GM12878 (cell line): ENCODE data around the gene CUL5. TPM values are rescaled to one million over a fixed set of nuclear protein-coding genes. Genes with fewer than 3 reads are reported as not detected.
"Not testable (repeated sequence)": the region's sequence is repeated elsewhere in the genome, so short reads cannot be mapped to it uniquely, and the experiment has no call there.

Experiments
- ATAC-seq: fragments of 200-7000 bp; cut with Tn5 transposase; 3 replicates; pipeline ENCODE4 v1.9.1; 2020; ENCODE audit warnings: mild to moderate bottlenecking, moderate library complexity
- BruUV-seq: library from RNA; stranded (reverse); fragments of 400-500 nt; replicated peaks from 2 replicates; lab custom pipeline; 2021; lab: Mats Ljungman, UMichigan
- CTCF ChIA-PET: fragments of 300-600 bp; sonication (Branson Sonifier 250); formaldehyde crosslinking; extraction: SDS; loops from one replicate; lab custom pipeline; 2021; ENCODE audit warnings: inconsistent platforms; lab: Yijun Ruan, JAX
- POLR2A ChIA-PET: fragments of 350-600 bp; formaldehyde crosslinking; extraction: SDS; loops from one replicate; lab custom pipeline; 2021; ENCODE audit warnings: inconsistent platforms; lab: Charles Lee
- RAD21 ChIA-PET: fragments of 300-600 bp; sonication (Branson Sonifier 250); formaldehyde crosslinking; loops from one replicate; lab custom pipeline; 2023; ENCODE audit warnings: antibody characterized with exemption; ENCODE audit not compliant: unreplicated experiment; lab: Charles Lee
- SMC1A ChIA-PET: fragments of 300-600 bp; sonication (Branson Sonifier 250); formaldehyde crosslinking; loops from one replicate; lab custom pipeline; 2023; ENCODE audit not compliant: unreplicated experiment, uncharacterized antibody; lab: Charles Lee
- DNase-seq: peaks from one replicate; pipeline ENCODE4 v3.0.0-alpha.2; 2011; ENCODE audit warnings: low read depth, low spot score
- FAIRE-seq: peaks from 3 replicates; lab custom pipeline; 2011; peaks lifted over from hg19 to GRCh38; lab: Jason Lieb, UNC
- H2AFZ ChIP-seq: 2 replicates; pipeline ENCODE4 v1.6.0; 2011; ENCODE audit warnings: low read depth, low read length, control low read depth; ENCODE audit not compliant: control insufficient read depth
- H3K27ac ChIP-seq: 2 replicates; pipeline ENCODE4 v1.5.1; 2011; ENCODE audit warnings: control low read depth; ENCODE audit not compliant: control insufficient read depth, insufficient read depth
- H3K27me3 ChIP-seq, 2 experiments: replicated peaks in 1 of 2; 2 replicates each; pipeline versions ENCODE4 v1.6.0 to v1.6.1; 2011; ENCODE audit warnings: low read length in 1 of 2; ENCODE audit not compliant: control insufficient read depth in 2 of 2, insufficient read depth in 2 of 2
- H3K36me3 ChIP-seq, 2 experiments: 2 replicates each; pipeline ENCODE4 v1.5.1; 2011; ENCODE audit warnings: low read length in 1 of 2; ENCODE audit not compliant: control insufficient read depth in 2 of 2, insufficient read depth in 2 of 2
- H3K4me1 ChIP-seq: 2 replicates; pipeline ENCODE4 v1.6.1; 2011; ENCODE audit warnings: mild to moderate bottlenecking, low read length, moderate library complexity, mixed read lengths; ENCODE audit not compliant: control insufficient read depth, insufficient read depth
- H3K4me2 ChIP-seq: 2 replicates; pipeline ENCODE4 v1.6.0; 2011; ENCODE audit warnings: control low read depth; ENCODE audit not compliant: control insufficient read depth, insufficient read depth
- H3K4me3 ChIP-seq: fragments of 200-600 bp; sonication (generic); 2 replicates; pipeline ENCODE4 v1.5.1; 2016
- H3K79me2 ChIP-seq: 2 replicates; pipeline ENCODE4 v1.6.0; 2011; ENCODE audit warnings: low read length; ENCODE audit not compliant: control insufficient read depth, insufficient read depth
- H3K9ac ChIP-seq: 2 replicates; pipeline ENCODE4 v1.8.0; 2011; ENCODE audit warnings: low read length, control low read depth, mixed read lengths; ENCODE audit not compliant: control insufficient read depth, insufficient read depth
- H3K9me3 ChIP-seq: replicated peaks from 3 replicates; pipeline ENCODE4 v1.5.1; 2011; ENCODE audit warnings: mild to moderate bottlenecking, low read length; ENCODE audit not compliant: control insufficient read depth, insufficient read depth
- H4K20me1 ChIP-seq: 2 replicates; pipeline ENCODE4 v1.6.0; 2011; ENCODE audit not compliant: control insufficient read depth, insufficient read depth
- ATF7 ChIP-seq: fragments of 450-650 bp; IDR thresholded peaks from 2 replicates; pipeline ENCODE4 v1.6.1; 2016; ENCODE audit warnings: low read depth, mild to moderate bottlenecking
- BACH1 ChIP-seq: fragments of 450-650 bp; IDR thresholded peaks from 2 replicates; pipeline ENCODE4 v1.6.1; 2017; ENCODE audit warnings: mild to moderate bottlenecking, borderline replicate concordance
- EGR1 ChIP-seq, 2 experiments: IDR thresholded peaks; 1 replicate in 1 of 2; 2 replicates in 1 of 2; pipeline ENCODE4 v1.6.1; 2011 to 2012; ENCODE audit warnings: low read depth in 2 of 2, low read length in 2 of 2, borderline replicate concordance in 1 of 2, mild to moderate bottlenecking in 1 of 2, moderate library complexity in 1 of 2
- ESRRA ChIP-seq: IDR thresholded peaks from 2 replicates; pipeline ENCODE4 v1.6.1; 2012; ENCODE audit warnings: mild to moderate bottlenecking, low read length, improper control_type of control experiment
- RAD21 ChIP-seq: IDR thresholded peaks from 2 replicates; pipeline ENCODE4 v1.6.1; 2011; ENCODE audit warnings: mild to moderate bottlenecking, low read depth, low read length, moderate library complexity; ENCODE audit not compliant: insufficient read depth
- SMC3 ChIP-seq: IDR thresholded peaks from 2 replicates; pipeline ENCODE4 v1.6.1; 2011; ENCODE audit warnings: low read length, improper control_type of control experiment, borderline replicate concordance
- ZZZ3 ChIP-seq: IDR thresholded peaks from 2 replicates; pipeline ENCODE4 v1.6.1; 2011; ENCODE audit warnings: low read depth; ENCODE audit not compliant: control insufficient read depth, insufficient read length
- WGBS: methylation state at CpG from one replicate; pipeline ENCODE4 v1.1.6; 2016; ENCODE audit warnings: low lambda C conversion rate; ENCODE audit not compliant: insufficient replicate concordance, insufficient coverage; ENCODE audit errors: missing lambda C conversion rate; 5-methylcytosine and 5-hydroxymethylcytosine counted together
- in situ Hi-C: fragments of 300-500 bp; cut with MboI; formaldehyde crosslinking; loops from 9 replicates; pipeline ENCODE4 v1.14.3; 2018; ENCODE audit warnings: mixed read lengths
- intact Hi-C: fragments of 100-400 bp; cut with micrococcal nuclease; formaldehyde crosslinking; loops from one replicate; pipeline ENCODE4 v1.14.2; 2022; ENCODE audit not compliant: unreplicated experiment
- polyA plus RNA-seq, 11 experiments: library from polyadenylated mRNA; depleted of rRNA in 4 of 11; unstranded in 6 of 11; stranded (reverse) in 5 of 11; fragments of >200 nt; fragmentation: Nextera tagmentation in 4 of 11; fragmentation: Illumina TruSeq in 1 of 11; extraction: Ambion mirVana in 4 of 11; extraction: Trizol in 1 of 11; gene quantifications; 1 replicate in 1 of 11; 2 replicates in 10 of 11; pipeline versions ENCODE4 v1.2.1 to v1.2.3, GENCODE V29; 2011 to 2016; ENCODE audit warnings: inconsistent platforms in 2 of 11, missing spikeins in 2 of 11, low read depth in 1 of 11
- total RNA-seq, 4 experiments: library from RNA; depleted of rRNA in 3 of 4; stranded (reverse); fragments of >200 nt in 3 of 4; fragmentation: Illumina TruSeq in 1 of 4; extraction: Trizol in 1 of 4; gene quantifications; 2 replicates each; pipeline versions ENCODE4 v1.2.1 to v1.2.3, GENCODE V29; 2013 to 2021
- TF ChIP-seq, protein P1 (sequence below): fragments of 450-650 bp; IDR thresholded peaks from 2 replicates; pipeline ENCODE4 v1.6.1; 2017; ENCODE audit warnings: mild to moderate bottlenecking, low read depth, inconsistent platforms; ENCODE audit not compliant: poor library complexity, severe bottlenecking
- TF ChIP-seq, protein P2 (sequence below), 3 experiments: IDR thresholded peaks in 2 of 3; conservative IDR thresholded peaks in 1 of 3; 2 replicates each; pipeline ENCODE4 v1.5.1; 2011; ENCODE audit warnings: low read depth in 3 of 3, low read length in 3 of 3, mild to moderate bottlenecking in 3 of 3, control low read depth in 2 of 3, moderate library complexity in 2 of 3, inconsistent platforms in 1 of 3, mixed read lengths in 1 of 3; ENCODE audit not compliant: control insufficient read depth in 2 of 3, insufficient read depth in 1 of 3; ENCODE audit errors: extremely low read depth in 1 of 3

CUL5 gene
- total and polyA plus RNA-seq, 10 of the 15 experiments (the other 5 are each of a cell fraction or from before 2014, with no cell fraction given): 9.1 to 37.6 (median 18.3) TPM

DNA sequence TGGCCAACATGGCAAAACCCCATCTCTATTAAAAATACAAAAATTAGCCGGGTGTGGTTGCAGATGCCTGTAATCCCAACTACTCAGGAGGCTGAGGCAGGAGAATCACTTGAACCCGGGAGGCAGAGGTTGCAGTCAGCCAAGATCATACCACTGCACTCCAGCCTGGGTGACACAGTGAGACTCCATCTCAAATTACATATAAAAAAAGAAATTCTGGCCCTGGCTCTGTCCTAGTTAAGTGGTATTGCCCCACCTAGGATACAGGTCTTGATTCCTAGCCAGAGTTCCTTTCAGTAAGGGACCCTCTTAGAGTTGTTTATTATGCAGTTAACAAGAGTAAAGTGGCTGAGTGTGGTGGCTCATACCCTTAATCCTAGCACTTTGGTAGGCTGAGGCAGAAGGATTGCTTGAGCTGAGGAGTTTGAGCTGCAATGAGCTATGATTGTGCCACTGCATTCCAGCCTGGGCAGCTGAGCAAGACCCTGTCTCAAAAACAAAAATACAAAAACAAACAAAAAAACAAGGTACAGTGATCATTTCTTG is 124.4 kb downstream of the CUL5 start:
- intact Hi-C loops, DNase-seq, H3K9me3 ChIP-seq, POLR2A ChIA-PET, H3K4me1 ChIP-seq, in situ Hi-C loops, FAIRE-seq, H3K4me3 ChIP-seq, H3K79me2 ChIP-seq, H2AFZ ChIP-seq, BruUV-seq, ATAC-seq, H3K27ac ChIP-seq, H3K27me3 ChIP-seq, H3K4me2 ChIP-seq, H3K9ac ChIP-seq, H4K20me1 ChIP-seq, H3K36me3 ChIP-seq: not testable (repeated sequence)
- SMC1A ChIA-PET: interaction anchor here (0.6 to 0.9 kb wide), 4 partner anchors 10 to 527 kb away, joined by 3 to 4 read pairs (median 3); no protein-coding TSS in a partner anchor
- CTCF ChIA-PET: interaction anchor here (0.8 to 1.2 kb wide), 4 partner anchors 11 to 514 kb away, joined by 3 to 4 read pairs (median 4); partner anchors contain the start of gene ACAT1
- 97% methylated on average over 2 of the region's 2 CpGs for WGBS
- RAD21 ChIA-PET: interaction anchor here (1.2 kb wide), 1 partner anchor 9 kb away, joined by 3 read pairs; no protein-coding TSS in a partner anchor

DNA sequence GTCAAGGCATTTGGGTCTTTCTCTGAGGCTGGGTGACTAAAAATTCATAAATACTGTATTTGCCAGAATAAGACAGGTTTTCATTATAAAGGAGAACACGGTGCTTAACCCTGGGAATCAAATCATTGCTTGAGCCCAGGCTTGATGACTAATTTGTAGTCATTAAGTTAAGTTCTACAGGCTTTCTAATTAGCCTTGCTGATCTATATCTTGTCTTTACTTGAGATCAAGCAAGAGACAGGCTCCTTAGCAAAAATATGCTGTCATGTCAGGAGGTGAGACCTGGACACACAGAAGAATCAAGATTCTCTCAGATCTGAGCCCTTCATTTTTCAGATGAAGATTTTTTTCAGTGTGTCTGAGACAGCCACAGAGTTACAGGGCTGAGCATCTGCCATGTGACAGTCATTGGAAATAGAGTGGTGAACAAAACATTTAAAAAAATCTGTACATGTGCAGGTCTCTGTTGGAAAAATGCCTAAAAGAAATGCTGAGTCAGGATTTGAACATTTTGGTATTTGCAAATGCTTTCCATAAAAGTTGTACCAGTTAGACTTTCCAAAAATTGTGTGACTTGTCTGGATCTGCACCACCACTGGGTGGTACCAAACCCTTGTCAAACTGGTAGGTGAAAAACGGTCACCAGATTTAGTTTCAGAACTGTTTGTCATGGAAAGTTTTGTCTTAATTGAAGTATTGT is 127.3 kb downstream of the CUL5 start:
- intact Hi-C loops: no loop called here

More for the DNA sequence above, 127.3 kb downstream of the CUL5 start:
- Histone ChIP-seq H3K9me3 (no peaks in the 10 kb centered on the region), H3K27me3 (no peaks in the 10 kb centered on the region), H3K27ac (no peak overlapping the region), H3K4me3 (no peak overlapping the region), H4K20me1 (no peaks in the 10 kb centered on the region), H2AFZ (no peak overlapping the region), H3K9ac (no peak overlapping the region), H3K79me2 (no peaks in the 10 kb centered on the region), H3K4me2 (no peak overlapping the region)
- CTCF ChIA-PET: no interaction called here
- FAIRE-seq: peak; percentile 57
- TF ChIP-seq RAD21 (peak; percentile 58), ATF7 (peak; percentile 38; the same call in 1 of the 2 replicates), ZZZ3 (no peak), SMC3 (peak; percentile 48), ESRRA (no peak), EGR1 (IDR thresholded peaks at IDR 0.05; ENCODE audit: borderline replicate concordance in 1 of 2, low read depth in 2 of 2, low read length in 2 of 2) (no peak), BACH1 (peak; percentile 67; the same call in 1 of the 2 replicates)
- TF ChIP-seq, protein P1, sequence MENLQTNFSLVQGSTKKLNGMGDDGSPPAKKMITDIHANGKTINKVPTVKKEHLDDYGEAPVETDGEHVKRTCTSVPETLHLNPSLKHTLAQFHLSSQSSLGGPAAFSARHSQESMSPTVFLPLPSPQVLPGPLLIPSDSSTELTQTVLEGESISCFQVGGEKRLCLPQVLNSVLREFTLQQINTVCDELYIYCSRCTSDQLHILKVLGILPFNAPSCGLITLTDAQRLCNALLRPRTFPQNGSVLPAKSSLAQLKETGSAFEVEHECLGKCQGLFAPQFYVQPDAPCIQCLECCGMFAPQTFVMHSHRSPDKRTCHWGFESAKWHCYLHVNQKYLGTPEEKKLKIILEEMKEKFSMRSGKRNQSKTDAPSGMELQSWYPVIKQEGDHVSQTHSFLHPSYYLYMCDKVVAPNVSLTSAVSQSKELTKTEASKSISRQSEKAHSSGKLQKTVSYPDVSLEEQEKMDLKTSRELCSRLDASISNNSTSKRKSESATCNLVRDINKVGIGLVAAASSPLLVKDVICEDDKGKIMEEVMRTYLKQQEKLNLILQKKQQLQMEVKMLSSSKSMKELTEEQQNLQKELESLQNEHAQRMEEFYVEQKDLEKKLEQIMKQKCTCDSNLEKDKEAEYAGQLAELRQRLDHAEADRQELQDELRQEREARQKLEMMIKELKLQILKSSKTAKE: peak; percentile 42
- TF ChIP-seq, protein P2, sequence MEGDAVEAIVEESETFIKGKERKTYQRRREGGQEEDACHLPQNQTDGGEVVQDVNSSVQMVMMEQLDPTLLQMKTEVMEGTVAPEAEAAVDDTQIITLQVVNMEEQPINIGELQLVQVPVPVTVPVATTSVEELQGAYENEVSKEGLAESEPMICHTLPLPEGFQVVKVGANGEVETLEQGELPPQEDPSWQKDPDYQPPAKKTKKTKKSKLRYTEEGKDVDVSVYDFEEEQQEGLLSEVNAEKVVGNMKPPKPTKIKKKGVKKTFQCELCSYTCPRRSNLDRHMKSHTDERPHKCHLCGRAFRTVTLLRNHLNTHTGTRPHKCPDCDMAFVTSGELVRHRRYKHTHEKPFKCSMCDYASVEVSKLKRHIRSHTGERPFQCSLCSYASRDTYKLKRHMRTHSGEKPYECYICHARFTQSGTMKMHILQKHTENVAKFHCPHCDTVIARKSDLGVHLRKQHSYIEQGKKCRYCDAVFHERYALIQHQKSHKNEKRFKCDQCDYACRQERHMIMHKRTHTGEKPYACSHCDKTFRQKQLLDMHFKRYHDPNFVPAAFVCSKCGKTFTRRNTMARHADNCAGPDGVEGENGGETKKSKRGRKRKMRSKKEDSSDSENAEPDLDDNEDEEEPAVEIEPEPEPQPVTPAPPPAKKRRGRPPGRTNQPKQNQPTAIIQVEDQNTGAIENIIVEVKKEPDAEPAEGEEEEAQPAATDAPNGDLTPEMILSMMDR (IDR thresholded peaks at IDR 0.05 in 2 of 3, conservative IDR thresholded peaks at IDR 0.05 in 1 of 3; ENCODE audit: control insufficient read depth in 2 of 3, extremely low read depth in 1 of 3, insufficient read depth in 1 of 3, low read depth in 3 of 3, low read length in 3 of 3): peak; percentile 30 to 68 (median 35); a peak in 5 of 6 replicates
- TF ChIP-seq, all 136 proteins: peak for 6
- RAD21 ChIA-PET: interaction anchor here (0.6 kb wide), 1 partner anchor 9 kb away, joined by 3 read pairs; no protein-coding TSS in a partner anchor
- ATAC-seq (peak; percentile 78), DNase-seq (no peak)
- in situ Hi-C loops: no loop called here
- SMC1A ChIA-PET: no interaction called here
- WGBS: 45% methylated on average over 2 of the region's 2 CpGs
- POLR2A ChIA-PET: interaction anchor here (1.2 kb wide), 1 partner anchor 8 kb away, joined by 4 read pairs; no protein-coding TSS in a partner anchor
- Histone ChIP-seq H3K4me1 (no peaks in the 10 kb centered on the region), H3K36me3 (peaks cover 0 to 7% of the 10 kb centered on the region in 2 experiments; a peak in 3 of 4 replicates)
- BruUV-seq: no TSS peak
